Measurements from ENCODE around the gene TRIM38.
A peak's percentile ranks its signal among the peaks of the same experiment; 100 is the strongest.
"Not testable (repeated sequence)": the region's sequence is repeated elsewhere in the genome, so short reads cannot be mapped to it uniquely, and the experiment has no call there.

TRIM38 gene

DNA sequence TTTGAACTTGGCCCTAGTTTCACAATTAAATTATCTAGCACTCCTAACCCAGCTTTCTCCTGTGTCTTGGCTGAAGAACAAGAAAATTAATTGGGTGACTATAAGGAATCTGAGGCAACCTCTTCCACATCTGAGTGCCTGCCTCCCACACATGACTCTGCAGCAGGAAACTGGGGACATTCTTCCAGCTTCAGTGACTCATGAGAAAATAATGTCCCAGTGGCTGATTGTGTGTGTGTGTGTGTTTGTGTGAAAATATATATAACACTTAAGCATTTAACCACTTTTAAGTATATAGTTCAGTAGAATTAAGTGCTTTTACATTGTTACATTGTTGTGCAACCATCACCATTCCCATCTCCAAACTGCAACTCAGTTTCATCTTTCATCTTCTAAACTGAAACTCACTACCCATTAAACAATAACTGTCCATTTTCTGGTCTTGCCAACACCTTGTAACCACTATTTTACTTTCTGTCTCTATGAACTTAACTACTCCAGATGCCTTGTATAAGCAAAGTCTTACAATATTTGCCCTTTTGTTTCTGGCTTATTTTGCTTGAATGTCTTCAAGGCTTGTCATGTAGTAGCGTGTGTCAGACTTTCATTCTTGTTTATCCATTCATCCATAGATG, 8.7 kb downstream of the TRIM38 start:
- no peak for DNase-seq (ENCODE audit: low read depth in 3 of 3)

GRCh38 chr6:25972128-25972527, 9.5 kb downstream of the TRIM38 start:
- no peak for DNase-seq (ENCODE audit: low read depth in 3 of 3)

- DNase-seq (ENCODE audit: low read depth in 3 of 3), result no peak
Measured at GRCh38 chr6:25972902-25973301, 10.3 kb downstream of the TRIM38 start.

DNA sequence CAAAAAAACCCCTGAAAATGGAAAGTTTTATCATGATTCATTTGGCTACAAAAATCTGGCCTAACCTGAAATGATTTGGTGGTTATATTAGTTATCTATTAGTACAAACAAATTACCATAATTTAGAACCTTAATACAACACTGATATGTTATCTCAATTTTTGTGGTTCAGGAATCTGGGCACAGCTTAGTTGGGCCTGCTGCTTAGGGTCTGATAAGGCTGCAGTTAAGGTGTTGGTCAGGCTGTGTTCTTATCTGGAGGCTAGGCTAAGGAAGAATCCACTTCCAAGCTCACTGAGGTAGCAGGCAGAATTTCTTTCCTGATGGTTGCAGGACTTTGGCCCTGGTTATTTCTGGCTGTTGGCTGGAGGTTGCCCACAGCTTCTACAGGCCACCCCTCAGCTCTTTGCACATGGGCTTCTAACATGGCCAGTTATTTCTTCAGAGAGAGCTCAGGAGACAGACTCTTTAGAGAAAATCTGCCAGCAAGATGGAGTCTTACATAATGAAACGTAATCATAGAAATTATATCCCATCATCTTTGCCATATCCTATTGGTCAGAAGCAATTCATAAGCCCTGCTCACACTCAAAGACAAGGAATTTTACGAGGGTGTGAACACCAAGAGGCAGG, 11.4 kb downstream of the TRIM38 start:
- DNase-seq (ENCODE audit: low read depth in 3 of 3), result no peak

GRCh38 chr6:25975923-25976560, 13.4 kb downstream of the TRIM38 start:
- DNase-seq (ENCODE audit: low read depth in 3 of 3), result no peak

GRCh38 chr6:25980935-25981334, 18.3 kb downstream of the TRIM38 start:
- DNase-seq (ENCODE audit: low read depth in 3 of 3), result no peak

GRCh38 chr6:25981568-25982263, 19.1 kb downstream of the TRIM38 start:
- no peak for DNase-seq (ENCODE audit: low read depth in 3 of 3)

- no peak for DNase-seq (ENCODE audit: low read depth in 3 of 3)
Measured at GRCh38 chr6:25984265-25984664, 21.7 kb downstream of the TRIM38 start.

DNA sequence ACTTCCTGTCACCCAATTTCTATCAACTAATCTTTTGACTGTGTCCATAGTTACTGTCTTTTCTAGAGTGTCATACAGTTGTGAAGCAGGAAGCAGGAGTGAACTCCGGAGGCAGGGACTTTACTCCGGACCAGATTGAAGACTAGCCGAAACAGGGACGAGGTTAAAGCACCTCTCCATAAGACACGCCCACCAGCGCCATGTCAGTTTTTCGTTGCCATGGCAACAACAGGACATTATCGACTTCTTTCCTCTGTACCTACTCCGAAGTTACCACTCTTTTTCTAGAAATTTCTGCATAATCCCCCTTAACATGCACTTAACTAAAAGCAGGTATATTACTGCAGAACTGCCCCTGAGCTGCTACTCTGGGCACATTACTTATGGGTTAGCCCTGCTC, 25.2 kb downstream of the TRIM38 start:
- no peak for DNase-seq (ENCODE audit: low read depth in 3 of 3)

- no peak for DNase-seq (ENCODE audit: low read depth in 3 of 3)
Measured at GRCh38 chr6:25990172-25990873, 27.7 kb downstream of the TRIM38 start.

DNA sequence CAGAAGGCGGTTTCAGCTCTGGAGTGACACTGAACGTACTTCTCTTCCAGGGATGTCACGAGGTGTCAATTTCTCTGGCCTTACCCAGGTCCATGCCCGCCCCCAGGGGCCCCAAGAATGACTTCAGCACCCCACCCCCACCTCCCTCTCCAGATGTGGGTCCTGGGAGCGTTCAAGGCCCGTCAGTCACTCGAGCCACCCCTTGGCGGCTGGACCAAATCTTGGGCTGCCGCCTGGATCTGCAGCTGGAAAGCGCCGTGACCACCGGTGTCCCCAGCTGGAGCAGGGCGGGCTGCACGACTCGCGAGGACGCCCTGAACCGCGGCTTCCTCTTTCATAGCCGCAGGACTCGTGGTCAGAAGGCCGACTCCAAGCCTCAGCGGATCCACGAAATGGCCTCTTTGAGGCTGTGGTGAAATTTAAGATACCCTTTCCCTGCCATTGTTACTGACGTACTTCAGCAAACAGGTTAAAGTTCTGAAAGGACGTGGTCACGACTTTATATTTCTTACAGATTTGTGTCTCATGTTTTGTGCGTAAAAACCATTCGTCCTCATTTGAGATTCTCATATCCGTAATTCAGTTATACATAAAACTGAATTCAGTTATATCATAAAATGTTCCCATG, 29.3 kb downstream of the TRIM38 start:
- DNase-seq (ENCODE audit: low read depth in 3 of 3), result peak in 1 of 3 donors; percentile 20

DNA sequence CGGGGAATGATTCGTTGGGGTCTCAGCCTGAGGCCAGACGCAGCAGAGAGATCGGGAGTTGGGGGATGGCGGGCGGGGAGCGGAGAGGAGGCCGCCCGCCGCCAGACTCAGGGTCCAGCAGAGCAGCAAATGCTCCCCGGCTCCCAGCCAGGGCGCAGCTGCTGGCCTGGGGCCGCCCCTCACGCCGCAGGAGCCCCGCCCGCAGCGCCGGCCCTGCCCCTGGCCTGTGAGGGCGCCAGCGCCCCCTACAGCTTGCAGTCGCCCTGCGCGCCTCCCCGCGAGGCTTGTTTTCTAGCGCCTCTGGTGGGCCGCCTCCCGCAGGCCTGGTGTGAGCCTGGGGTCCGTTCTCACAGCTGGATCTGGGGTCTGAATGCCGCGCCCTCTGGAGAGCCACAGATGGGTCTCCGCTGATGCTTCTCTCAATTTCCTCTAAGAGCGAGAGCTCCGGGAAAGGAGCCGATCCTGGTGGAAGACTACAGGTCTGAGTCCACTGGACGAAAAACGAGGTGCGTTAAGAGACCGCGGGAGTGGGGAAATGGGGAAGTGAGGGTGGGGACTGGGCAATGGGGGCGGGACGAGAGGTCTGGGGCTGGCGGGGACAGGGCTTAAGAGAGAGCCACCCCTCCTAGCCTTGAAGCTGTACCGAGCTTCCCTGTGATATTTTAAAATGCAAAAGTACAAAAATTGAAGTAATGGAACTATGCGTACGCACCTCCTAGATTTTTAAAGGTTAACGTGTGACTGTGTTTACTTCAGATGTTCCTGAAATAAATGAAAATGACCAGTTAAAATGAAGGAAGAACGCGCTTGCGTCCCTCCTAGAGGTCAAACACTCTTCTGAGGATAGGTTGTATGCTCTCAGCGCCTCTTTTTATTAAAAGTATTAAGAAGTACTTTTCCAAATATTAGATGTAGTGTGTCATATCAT, 30.1 kb downstream of the TRIM38 start:
- peak; percentile 87 to 92 (median 90) for DNase-seq (ENCODE audit: low read depth in 3 of 3)

DNA sequence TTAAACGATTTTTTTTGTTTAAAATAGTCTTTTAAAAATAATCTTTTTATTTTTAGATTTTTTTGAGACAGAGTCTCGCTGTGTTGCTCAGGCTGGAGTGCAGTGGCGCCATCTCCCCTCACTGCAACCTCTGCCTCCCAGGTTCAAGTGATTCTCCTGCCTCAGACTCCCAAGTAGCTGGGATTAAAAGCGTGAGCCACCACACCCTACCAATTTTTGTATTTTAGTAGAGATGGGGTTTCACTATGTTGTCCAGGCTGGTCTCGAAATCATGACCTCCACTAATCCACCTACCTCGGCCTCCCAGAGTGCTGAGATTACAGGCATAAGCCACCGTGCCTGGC, 30.7 kb downstream of the TRIM38 start:
- not testable (repeated sequence) for DNase-seq (ENCODE audit: low read depth in 3 of 3)

DNA sequence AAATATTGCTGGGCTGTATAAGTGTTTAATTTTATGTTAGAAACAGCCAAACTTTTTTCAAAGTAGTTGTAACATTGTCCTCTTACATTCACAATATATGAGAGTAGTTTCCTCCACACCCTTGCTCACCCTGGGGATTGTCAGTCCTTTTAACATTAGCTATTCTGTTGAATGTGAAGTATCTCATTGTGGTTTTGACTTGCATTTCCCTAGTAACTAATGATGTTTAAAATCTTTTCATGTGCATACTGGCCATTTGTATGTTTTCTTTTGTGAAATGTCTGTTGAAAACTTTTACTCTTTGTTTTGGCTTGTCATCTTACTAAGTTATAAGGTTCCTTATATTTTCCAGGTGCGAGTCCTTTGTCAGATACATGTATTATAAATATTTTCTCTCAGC, 32.9 kb downstream of the TRIM38 start:
- no peak for DNase-seq (ENCODE audit: low read depth in 3 of 3)

DNA sequence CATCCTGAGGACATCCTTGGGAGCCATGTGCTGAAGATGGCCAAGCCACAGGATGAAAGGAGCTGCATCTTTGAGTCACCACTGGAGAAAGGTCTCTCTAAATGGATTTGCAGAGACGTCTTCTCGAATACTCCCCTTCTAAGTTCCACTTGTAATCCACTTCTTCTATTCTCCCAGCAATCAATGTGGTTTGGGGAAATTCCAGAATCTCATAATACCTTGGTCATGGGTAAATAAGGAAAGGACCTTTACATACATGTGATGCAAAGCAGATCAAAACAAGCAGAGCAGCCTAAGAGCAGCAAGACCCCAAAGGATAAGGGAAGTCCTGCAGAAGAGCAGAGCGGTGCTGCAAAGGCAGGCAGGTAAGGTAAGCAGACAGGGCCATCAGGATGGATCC, 35.3 kb downstream of the TRIM38 start:
- no peak for DNase-seq (ENCODE audit: low read depth in 3 of 3)

- no peak for DNase-seq (ENCODE audit: low read depth in 3 of 3)
Measured at GRCh38 chr6:25998379-25998778, 35.8 kb downstream of the TRIM38 start.

DNA sequence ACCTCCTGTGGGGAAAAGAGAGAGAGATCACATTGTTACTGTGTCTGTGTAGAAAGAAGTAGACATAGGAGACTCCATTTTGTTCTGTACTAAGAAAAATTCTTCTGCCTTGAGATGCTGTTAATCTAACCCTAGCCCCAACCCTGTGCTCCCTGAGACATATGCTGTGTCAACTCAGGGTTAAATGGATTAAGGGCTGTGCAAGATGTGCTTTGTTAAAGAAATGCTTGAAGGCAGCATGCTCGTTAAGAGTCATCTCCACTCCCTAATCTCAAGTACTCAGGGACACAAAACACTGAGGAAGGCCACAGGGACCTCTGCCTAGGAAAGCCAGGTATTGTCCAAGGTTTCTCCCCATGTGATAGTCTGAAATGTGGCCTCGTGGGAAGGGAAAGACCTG, 36.6 kb downstream of the TRIM38 start:
- not testable (repeated sequence) for DNase-seq (ENCODE audit: low read depth in 3 of 3)

DNA sequence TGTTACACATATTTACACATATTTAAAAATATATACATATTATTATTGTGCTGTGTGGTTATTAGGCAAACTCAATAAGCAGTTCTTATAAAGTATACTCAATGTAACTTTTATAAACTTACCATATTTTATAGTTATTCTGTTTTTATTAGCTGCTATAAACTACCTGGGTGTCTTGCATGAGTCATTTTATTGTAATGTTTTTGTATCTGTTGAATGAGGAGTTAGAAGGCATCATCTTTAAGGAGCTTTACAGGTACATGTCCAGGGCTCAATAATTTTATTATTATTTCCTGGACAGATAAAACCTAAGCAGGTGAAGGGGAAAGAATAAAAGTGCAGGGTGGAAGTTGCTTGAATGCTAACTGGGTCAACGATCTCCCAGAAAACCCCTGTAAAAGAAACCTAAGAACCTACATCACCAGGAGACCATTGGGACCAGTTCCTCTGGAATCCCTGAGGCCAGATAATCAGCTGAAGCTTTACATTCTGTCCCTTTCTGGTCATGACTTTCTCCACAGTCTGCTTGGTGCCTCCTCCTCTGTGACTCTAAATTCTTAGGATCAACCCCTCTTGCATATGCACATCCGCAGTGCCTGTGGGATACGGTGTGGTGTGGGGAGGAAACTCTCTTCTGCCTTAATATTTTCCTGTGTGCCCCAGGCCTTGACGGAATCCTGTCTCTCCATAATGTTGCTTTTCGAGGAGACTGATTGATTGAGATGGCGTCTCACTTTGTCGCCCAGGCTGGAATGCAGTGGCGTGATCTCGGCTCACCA, 38.0 kb downstream of the TRIM38 start:
- DNase-seq (ENCODE audit: low read depth in 3 of 3), result no peak

GRCh38 chr6:26003102-26003694, 40.6 kb downstream of the TRIM38 start:
- DNase-seq (ENCODE audit: low read depth in 3 of 3), result no peak

Measured in stimulated activated CD4-positive, alpha-beta T cell treated with anti-CD3 and anti-CD28 coated beads, TNF-alpha, amount 100 ng/mL, for 48 hours (primary cell).